ENCODE measurements around the gene BRD3.

The BRD3 gene

GRCh38 chr9:134053941-134054761, 13.7 kb downstream of the BRD3 start:
- no peak for DNase-seq

GRCh38 chr9:134053401-134053871, 14.4 kb downstream of the BRD3 start:
- no peak for DNase-seq

GRCh38 chr9:134052941-134053340, 14.9 kb downstream of the BRD3 start:
- no peak for DNase-seq

GRCh38 chr9:134052491-134052890, 15.3 kb downstream of the BRD3 start:
- DNase-seq = no peak

- no peak for DNase-seq
Observed at GRCh38 chr9:134051319-134051718, 16.5 kb downstream of the BRD3 start.

GRCh38 chr9:134050726-134051125, 17.1 kb downstream of the BRD3 start:
- no peak for DNase-seq

- DNase-seq = no peak
Observed at GRCh38 chr9:134049772-134050588, 17.8 kb downstream of the BRD3 start.

GRCh38 chr9:134049236-134049635, 18.6 kb downstream of the BRD3 start:
- DNase-seq = no peak

- DNase-seq = no peak
Observed at GRCh38 chr9:134048582-134048968, 19.3 kb downstream of the BRD3 start.

GRCh38 chr9:134047868-134048581, 19.8 kb downstream of the BRD3 start:
- no peak for DNase-seq

GRCh38 chr9:134046894-134047681, 20.7 kb downstream of the BRD3 start:
- DNase-seq = no peak

- no peak for DNase-seq
Observed at GRCh38 chr9:134045841-134046544, 21.8 kb downstream of the BRD3 start.

GRCh38 chr9:134044944-134045343, 22.9 kb downstream of the BRD3 start:
- no peak for DNase-seq

- no peak for DNase-seq
Observed at GRCh38 chr9:134043531-134043988, 24.3 kb downstream of the BRD3 start.

GRCh38 chr9:134041649-134041962, 26.2 kb downstream of the BRD3 start:
- DNase-seq = no peak

GRCh38 chr9:134040781-134041648, 26.8 kb downstream of the BRD3 start:
- no peak for DNase-seq

- DNase-seq = no peak
Observed at GRCh38 chr9:134040176-134040565, 27.7 kb downstream of the BRD3 start.

GRCh38 chr9:134039386-134040175, 28.2 kb downstream of the BRD3 start:
- no peak for DNase-seq

GRCh38 chr9:134037641-134038040, 30.2 kb downstream of the BRD3 start:
- no peak for DNase-seq

- no peak for DNase-seq
Observed at GRCh38 chr9:134036130-134036529, 31.7 kb downstream of the BRD3 start.

Data from activated gamma-delta T cell (primary cell).